ENCODE results near the gene EDEM1.

DNA sequence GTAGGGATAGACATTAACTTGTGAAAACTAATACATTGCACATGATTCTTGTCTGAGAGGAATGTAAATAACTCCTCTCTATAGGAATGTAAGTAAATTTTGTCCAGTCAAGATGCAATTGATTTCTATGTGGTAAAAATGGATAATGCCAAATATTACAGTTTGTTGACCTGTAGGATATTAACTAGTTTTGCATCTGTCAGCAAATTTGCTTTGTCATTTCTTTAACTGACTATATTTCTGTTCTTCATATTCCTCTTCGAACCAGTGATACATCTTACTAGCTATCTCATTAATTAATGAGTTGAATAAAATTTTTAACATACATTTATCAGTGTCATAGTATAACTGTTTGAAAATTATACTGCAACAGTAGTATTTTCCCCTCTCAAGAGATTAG, 80.4 kb downstream of the EDEM1 start:
- TF ChIP-seq, protein P1, sequence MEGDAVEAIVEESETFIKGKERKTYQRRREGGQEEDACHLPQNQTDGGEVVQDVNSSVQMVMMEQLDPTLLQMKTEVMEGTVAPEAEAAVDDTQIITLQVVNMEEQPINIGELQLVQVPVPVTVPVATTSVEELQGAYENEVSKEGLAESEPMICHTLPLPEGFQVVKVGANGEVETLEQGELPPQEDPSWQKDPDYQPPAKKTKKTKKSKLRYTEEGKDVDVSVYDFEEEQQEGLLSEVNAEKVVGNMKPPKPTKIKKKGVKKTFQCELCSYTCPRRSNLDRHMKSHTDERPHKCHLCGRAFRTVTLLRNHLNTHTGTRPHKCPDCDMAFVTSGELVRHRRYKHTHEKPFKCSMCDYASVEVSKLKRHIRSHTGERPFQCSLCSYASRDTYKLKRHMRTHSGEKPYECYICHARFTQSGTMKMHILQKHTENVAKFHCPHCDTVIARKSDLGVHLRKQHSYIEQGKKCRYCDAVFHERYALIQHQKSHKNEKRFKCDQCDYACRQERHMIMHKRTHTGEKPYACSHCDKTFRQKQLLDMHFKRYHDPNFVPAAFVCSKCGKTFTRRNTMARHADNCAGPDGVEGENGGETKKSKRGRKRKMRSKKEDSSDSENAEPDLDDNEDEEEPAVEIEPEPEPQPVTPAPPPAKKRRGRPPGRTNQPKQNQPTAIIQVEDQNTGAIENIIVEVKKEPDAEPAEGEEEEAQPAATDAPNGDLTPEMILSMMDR (IDR thresholded peaks at IDR 0.05): no peak
- TF ChIP-seq POLR2A (IDR thresholded peaks at IDR 0.05): no peak
